SK-N-SH (cell line): ENCODE results near the gene PRPF40A. TPM values are rescaled to one million over a fixed set of nuclear protein-coding genes. Genes with fewer than 3 reads are reported as not detected.
A peak's percentile ranks its signal among the peaks of the same experiment; 100 is the strongest.

Experiments
- CTCF ChIA-PET: fragments of 300-600, 350-600 bp; formaldehyde crosslinking; extraction: SDS; loops from one replicate; lab custom pipeline; 2021; lab: Yijun Ruan, JAX
- POLR2A ChIA-PET: fragments of 350-600 bp; sonication (Branson Sonifier 250); formaldehyde crosslinking; extraction: SDS; loops from one replicate; lab custom pipeline; 2020; ENCODE audit warnings: antibody characterized with exemption, inconsistent platforms; lab: Yijun Ruan, JAX
- DNase-seq: peaks from one replicate; pipeline ENCODE4 v3.0.0; 2012
- H2AFZ ChIP-seq: fragments of 200-600 bp; sonication (generic); 2 replicates; pipeline ENCODE4 v1.8.1; 2016; ENCODE audit warnings: antibody characterized with exemption, mild to moderate bottlenecking, low read depth
- H3F3A ChIP-seq: fragments of 200-600 bp; sonication (generic); replicated peaks from 2 replicates; pipeline ENCODE3; 2016; ENCODE audit warnings: antibody characterized with exemption, mild to moderate bottlenecking; ENCODE audit not compliant: insufficient read depth
- H3K27ac ChIP-seq, 2 experiments: fragments of 200-500 bp in 1 of 2; fragments of 200-600 bp in 1 of 2; sonication (Bioruptor generic) in 1 of 2; sonication (generic), shearing (Covaris generic) in 1 of 2; 2 replicates each; pipeline versions ENCODE4 v1.5.1 to v1.6.1; 2014 to 2016; ENCODE audit warnings: low read depth in 2 of 2, inconsistent platforms in 1 of 2, low read length in 1 of 2, mild to moderate bottlenecking in 1 of 2, mixed read lengths in 1 of 2
- H3K27me3 ChIP-seq: fragments of 200-600 bp; sonication (generic), shearing (Covaris generic); 2 replicates; pipeline ENCODE4 v1.6.1; 2016; ENCODE audit warnings: mixed run types; ENCODE audit not compliant: insufficient read depth
- H3K36me3 ChIP-seq, 2 experiments: fragments of 200-500 bp in 1 of 2; fragments of 200-600 bp in 1 of 2; sonication (Bioruptor generic) in 1 of 2; sonication (generic) in 1 of 2; replicated peaks in 1 of 2; 2 replicates each; pipeline versions ENCODE3 to v1.5.1; 2014 to 2016; ENCODE audit warnings: low read length in 1 of 2, mild to moderate bottlenecking in 1 of 2; ENCODE audit not compliant: insufficient read depth in 2 of 2, control insufficient read depth in 1 of 2
- H3K4me1 ChIP-seq, 2 experiments: fragments of 200-500 bp in 1 of 2; fragments of 200-600 bp in 1 of 2; sonication (Bioruptor generic) in 1 of 2; sonication (generic), shearing (Covaris generic) in 1 of 2; 2 replicates each; pipeline versions ENCODE4 v1.5.1 to v1.6.1; 2014 to 2016; ENCODE audit warnings: low read depth in 1 of 2, low read length in 1 of 2, mixed run types in 1 of 2; ENCODE audit not compliant: insufficient read depth in 2 of 2, control insufficient read depth in 1 of 2
- H3K4me2 ChIP-seq: fragments of 200-600 bp; sonication (generic), shearing (Covaris generic); 2 replicates; pipeline ENCODE4 v1.6.1; 2017; ENCODE audit warnings: mixed run types
- H3K4me3 ChIP-seq, 2 experiments: fragments of 200-500 bp in 1 of 2; fragments of 200-600 bp in 1 of 2; sonication (Bioruptor generic) in 1 of 2; sonication (generic), shearing (Covaris generic) in 1 of 2; 2 replicates each; pipeline versions ENCODE4 v1.5.1 to v1.8.1; 2014 to 2016; ENCODE audit warnings: low read depth in 2 of 2, inconsistent platforms in 1 of 2, low read length in 1 of 2, mild to moderate bottlenecking in 1 of 2, mixed read lengths in 1 of 2, moderate library complexity in 1 of 2
- H3K79me2 ChIP-seq: fragments of 200-600 bp; sonication (generic); 2 replicates; pipeline ENCODE4 v1.8.1; 2017; ENCODE audit warnings: mild to moderate bottlenecking; ENCODE audit not compliant: insufficient read depth
- H3K9ac ChIP-seq: fragments of 200-600 bp; sonication (generic); 2 replicates; pipeline ENCODE4 v1.6.1; 2017; ENCODE audit warnings: mixed run types
- H3K9me2 ChIP-seq: fragments of 200-600 bp; sonication (generic); 2 replicates; pipeline ENCODE4 v1.6.1; 2017; ENCODE audit warnings: mixed run types
- H3K9me3 ChIP-seq: fragments of 200-600 bp; sonication (generic); 2 replicates; pipeline ENCODE4 v1.6.1; 2017; ENCODE audit warnings: mixed run types, mild to moderate bottlenecking, moderate library complexity
- H4K20me1 ChIP-seq: fragments of 200-600 bp; sonication (generic); 2 replicates; pipeline ENCODE4 v1.6.1; 2017; ENCODE audit warnings: mild to moderate bottlenecking, mixed run types; ENCODE audit not compliant: insufficient read depth
- CHD2 ChIP-seq: fragments of 150-350 bp; IDR thresholded peaks from 2 replicates; pipeline ENCODE4 v1.6.1; 2018; ENCODE audit warnings: low read length; ENCODE audit not compliant: partially characterized antibody
- ELF1 ChIP-seq: IDR thresholded peaks from 2 replicates; pipeline ENCODE4 v1.4.0; 2012
- EP300 ChIP-seq, 2 experiments: IDR thresholded peaks; 2 replicates each; pipeline versions ENCODE4 v1.4.0 to v1.6.1; 2012; ENCODE audit warnings: borderline replicate concordance in 1 of 2, low read depth in 1 of 2, low read length in 1 of 2
- EZH2phosphoT487 ChIP-seq: fragments of 200-600 bp; sonication (generic); IDR thresholded peaks from 2 replicates; pipeline ENCODE4 v1.6.1; 2017; ENCODE audit warnings: low read depth, mixed run types, mild to moderate bottlenecking, antibody characterized with exemption, moderate library complexity, borderline replicate concordance
- GATA2 ChIP-seq: sonication (generic); formaldehyde crosslinking; IDR thresholded peaks from 2 replicates; pipeline ENCODE4 v1.5.0; 2020; ENCODE audit warnings: mild to moderate bottlenecking, missing genetic modification reagents
- MXI1 ChIP-seq: IDR thresholded peaks from 2 replicates; pipeline ENCODE4 v1.6.1; 2012; ENCODE audit warnings: mild to moderate bottlenecking, low read depth, low read length, improper control_type of control experiment
- NFIC ChIP-seq: IDR thresholded peaks from 2 replicates; pipeline ENCODE4 v1.4.0; 2012; ENCODE audit warnings: borderline replicate concordance
- NRF1 ChIP-seq: IDR thresholded peaks from 2 replicates; pipeline ENCODE4 v1.6.1; 2012; ENCODE audit warnings: low read depth, mild to moderate bottlenecking, low read length
- POLR2AphosphoS5 ChIP-seq: IDR thresholded peaks from 2 replicates; pipeline ENCODE4 v1.6.1; 2012; ENCODE audit warnings: low read depth, low read length
- RAD21 ChIP-seq: IDR thresholded peaks from 2 replicates; pipeline ENCODE4 v1.6.1; 2012; ENCODE audit warnings: mild to moderate bottlenecking, low read length
- RFX5 ChIP-seq: IDR thresholded peaks from 2 replicates; pipeline ENCODE4 v1.6.1; 2012; ENCODE audit warnings: mild to moderate bottlenecking, improper control_type of control experiment, low read length
- SIN3A ChIP-seq: IDR thresholded peaks from 2 replicates; pipeline ENCODE4 v1.6.1; 2012; ENCODE audit warnings: low read depth, mild to moderate bottlenecking, low read length, moderate library complexity, borderline replicate concordance
- SMC3 ChIP-seq: IDR thresholded peaks from 2 replicates; pipeline ENCODE4 v1.6.1; 2012; ENCODE audit warnings: low read depth, low read length, improper control_type of control experiment
- TCF12 ChIP-seq: IDR thresholded peaks from 2 replicates; pipeline ENCODE4 v1.4.0; 2012
- WGBS: methylation state at CpG from one replicate; pipeline ENCODE4 v1.1.6; 2017; ENCODE audit warnings: low lambda C conversion rate; 5-methylcytosine and 5-hydroxymethylcytosine counted together
- polyA plus RNA-seq, 3 experiments: library from polyadenylated mRNA; depleted of rRNA; stranded (reverse); fragments of >200 nt; gene quantifications; 2 replicates each; pipeline ENCODE4 v1.2.3, GENCODE V29; 2012
- TF ChIP-seq, protein P1 (sequence below): fragments of 150-350 bp; IDR thresholded peaks from 2 replicates; pipeline ENCODE4 v1.6.1; 2017; ENCODE audit warnings: antibody characterized with exemption, low read length, low read depth, borderline replicate concordance
- TF ChIP-seq, protein P2 (sequence below): IDR thresholded peaks from 2 replicates; pipeline ENCODE4 v1.4.0; 2012; ENCODE audit warnings: low read depth
- TF ChIP-seq, protein P3 (sequence below): fragments of 200-600 bp; sonication (generic); IDR thresholded peaks from 2 replicates; pipeline ENCODE4 v1.6.1; 2017; ENCODE audit warnings: antibody characterized with exemption, mild to moderate bottlenecking, moderate library complexity
- TF ChIP-seq, protein P4 (sequence below): fragments of 150-350 bp; IDR thresholded peaks from 2 replicates; pipeline ENCODE4 v1.6.1; 2016; ENCODE audit warnings: mild to moderate bottlenecking, low read depth, low read length
- TF ChIP-seq, protein P5 (sequence below): IDR thresholded peaks from 2 replicates; pipeline ENCODE4 v1.6.1; 2012; ENCODE audit warnings: mild to moderate bottlenecking, low read depth, low read length, moderate library complexity

Gene PRPF40A
- polyA plus RNA-seq, 1 of the 3 experiments (the other 2 are of a cell fraction): 55.8 TPM

DNA sequence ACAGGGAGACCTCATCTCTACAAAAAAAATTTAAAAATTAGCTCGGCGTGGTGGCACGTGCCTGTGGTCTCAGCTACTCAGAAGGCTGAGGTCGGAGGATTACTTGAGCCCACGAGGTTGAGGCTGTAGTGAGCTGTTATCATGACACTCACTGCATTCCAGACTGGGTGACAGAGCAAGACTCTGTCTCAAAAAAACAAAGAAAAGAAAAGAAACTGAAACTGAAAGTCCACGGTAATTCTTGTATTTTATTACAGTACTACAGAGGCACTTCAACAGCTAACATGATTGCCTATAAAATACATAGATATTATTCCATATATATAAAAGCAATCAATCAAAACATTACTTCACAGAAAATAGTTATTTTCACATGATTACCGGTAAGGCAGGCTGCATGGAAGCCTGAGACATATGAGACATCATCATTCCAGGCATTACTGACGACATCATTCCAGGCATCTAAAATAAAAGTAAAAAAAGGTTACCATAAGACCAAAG is 23.1 kb downstream of the PRPF40A start:
- H3K27ac ChIP-seq: peak overlapping the region; percentile 14 to 72; a peak in 2 of 4 replicates
- peak overlapping the region; percentile 29; the same call in 1 of the 2 replicates for H3K9ac ChIP-seq
- H3K9me2 ChIP-seq: no peaks in the 10 kb centered on the region
- H3K4me3 ChIP-seq: peak overlapping the region; percentile 25 to 52; a peak in 3 of 4 replicates
- no peaks in the 10 kb centered on the region for H3K27me3 ChIP-seq
- H3K4me2 ChIP-seq: peak overlapping the region; percentile 71
- H3K4me1 ChIP-seq: peaks cover 0 to 9% of the 10 kb centered on the region in 2 experiments; a peak in 2 of 4 replicates
- H3K36me3 ChIP-seq: peaks cover 28 to 54% of the 10 kb centered on the region in 2 experiments
- ChIA-PET POLR2A (no interaction called here), CTCF (no interaction called here)
- H3K79me2 ChIP-seq: peaks cover 81% of the 10 kb centered on the region
- TF ChIP-seq, protein P1, sequence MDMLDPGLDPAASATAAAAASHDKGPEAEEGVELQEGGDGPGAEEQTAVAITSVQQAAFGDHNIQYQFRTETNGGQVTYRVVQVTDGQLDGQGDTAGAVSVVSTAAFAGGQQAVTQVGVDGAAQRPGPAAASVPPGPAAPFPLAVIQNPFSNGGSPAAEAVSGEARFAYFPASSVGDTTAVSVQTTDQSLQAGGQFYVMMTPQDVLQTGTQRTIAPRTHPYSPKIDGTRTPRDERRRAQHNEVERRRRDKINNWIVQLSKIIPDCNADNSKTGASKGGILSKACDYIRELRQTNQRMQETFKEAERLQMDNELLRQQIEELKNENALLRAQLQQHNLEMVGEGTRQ: no peak
- TF ChIP-seq, protein P2, sequence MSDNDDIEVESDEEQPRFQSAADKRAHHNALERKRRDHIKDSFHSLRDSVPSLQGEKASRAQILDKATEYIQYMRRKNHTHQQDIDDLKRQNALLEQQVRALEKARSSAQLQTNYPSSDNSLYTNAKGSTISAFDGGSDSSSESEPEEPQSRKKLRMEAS: 0 out of 2 replicates have a peak, but pooled peaks have one; percentile 53
- H4K20me1 ChIP-seq: peaks cover 23% of the 10 kb centered on the region; the same call in 1 of the 2 replicates
- H2AFZ ChIP-seq: no peak overlapping the region; the same call in 1 of the 2 replicates
- H3K9me3 ChIP-seq: no peaks in the 10 kb centered on the region
- peaks cover 37% of the 10 kb centered on the region for H3F3A ChIP-seq
- no peak for DNase-seq
- 57% methylated on average over 8 of the region's 8 CpGs for WGBS

DNA sequence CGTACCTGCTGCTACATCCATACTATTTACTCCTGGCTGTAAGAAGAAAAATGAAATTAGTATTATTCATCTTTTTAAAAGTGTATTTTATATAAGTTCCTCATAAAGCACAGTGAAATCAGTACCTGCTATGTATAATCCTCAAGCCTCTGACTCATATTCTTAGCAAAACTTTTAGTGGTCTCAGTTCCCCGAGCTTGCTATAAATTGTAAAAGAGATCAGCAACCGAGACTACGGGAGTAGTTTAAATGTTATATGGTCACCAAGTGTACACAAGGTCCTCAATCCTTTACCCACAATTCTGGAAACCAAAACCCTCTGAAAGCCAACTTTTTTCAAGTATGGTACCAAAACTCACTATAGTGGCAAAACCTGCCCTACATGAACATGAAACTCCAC is 24.2 kb downstream of the PRPF40A start:
- H3K4me2 ChIP-seq: no peak overlapping the region
- ChIA-PET CTCF (no interaction called here), POLR2A (no interaction called here)
- no peak for DNase-seq
- H3K9ac ChIP-seq: no peak overlapping the region
- peaks cover 19% of the 10 kb centered on the region; the same call in 1 of the 2 replicates for H4K20me1 ChIP-seq
- H3K9me2 ChIP-seq: no peaks in the 10 kb centered on the region
- TF ChIP-seq, protein P3, sequence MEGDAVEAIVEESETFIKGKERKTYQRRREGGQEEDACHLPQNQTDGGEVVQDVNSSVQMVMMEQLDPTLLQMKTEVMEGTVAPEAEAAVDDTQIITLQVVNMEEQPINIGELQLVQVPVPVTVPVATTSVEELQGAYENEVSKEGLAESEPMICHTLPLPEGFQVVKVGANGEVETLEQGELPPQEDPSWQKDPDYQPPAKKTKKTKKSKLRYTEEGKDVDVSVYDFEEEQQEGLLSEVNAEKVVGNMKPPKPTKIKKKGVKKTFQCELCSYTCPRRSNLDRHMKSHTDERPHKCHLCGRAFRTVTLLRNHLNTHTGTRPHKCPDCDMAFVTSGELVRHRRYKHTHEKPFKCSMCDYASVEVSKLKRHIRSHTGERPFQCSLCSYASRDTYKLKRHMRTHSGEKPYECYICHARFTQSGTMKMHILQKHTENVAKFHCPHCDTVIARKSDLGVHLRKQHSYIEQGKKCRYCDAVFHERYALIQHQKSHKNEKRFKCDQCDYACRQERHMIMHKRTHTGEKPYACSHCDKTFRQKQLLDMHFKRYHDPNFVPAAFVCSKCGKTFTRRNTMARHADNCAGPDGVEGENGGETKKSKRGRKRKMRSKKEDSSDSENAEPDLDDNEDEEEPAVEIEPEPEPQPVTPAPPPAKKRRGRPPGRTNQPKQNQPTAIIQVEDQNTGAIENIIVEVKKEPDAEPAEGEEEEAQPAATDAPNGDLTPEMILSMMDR: no peak
- TF ChIP-seq RAD21 (no peak), CHD2 (no peak), RFX5 (no peak), TCF12 (no peak), NFIC (no peak), EZH2phosphoT487 (no peak), GATA2 (CRISPR knock-in tag) (no peak), EP300 (IDR thresholded peaks at IDR 0.05; ENCODE audit: borderline replicate concordance in 1 of 2, low read depth in 1 of 2, low read length in 1 of 2) (no peak), SIN3A (no peak), SMC3 (no peak), NRF1 (no peak), POLR2AphosphoS5 (no peak), MXI1 (no peak), ELF1 (no peak)
- TF ChIP-seq, protein P4, sequence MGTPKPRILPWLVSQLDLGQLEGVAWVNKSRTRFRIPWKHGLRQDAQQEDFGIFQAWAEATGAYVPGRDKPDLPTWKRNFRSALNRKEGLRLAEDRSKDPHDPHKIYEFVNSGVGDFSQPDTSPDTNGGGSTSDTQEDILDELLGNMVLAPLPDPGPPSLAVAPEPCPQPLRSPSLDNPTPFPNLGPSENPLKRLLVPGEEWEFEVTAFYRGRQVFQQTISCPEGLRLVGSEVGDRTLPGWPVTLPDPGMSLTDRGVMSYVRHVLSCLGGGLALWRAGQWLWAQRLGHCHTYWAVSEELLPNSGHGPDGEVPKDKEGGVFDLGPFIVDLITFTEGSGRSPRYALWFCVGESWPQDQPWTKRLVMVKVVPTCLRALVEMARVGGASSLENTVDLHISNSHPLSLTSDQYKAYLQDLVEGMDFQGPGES: no peak
- TF ChIP-seq, protein P5, sequence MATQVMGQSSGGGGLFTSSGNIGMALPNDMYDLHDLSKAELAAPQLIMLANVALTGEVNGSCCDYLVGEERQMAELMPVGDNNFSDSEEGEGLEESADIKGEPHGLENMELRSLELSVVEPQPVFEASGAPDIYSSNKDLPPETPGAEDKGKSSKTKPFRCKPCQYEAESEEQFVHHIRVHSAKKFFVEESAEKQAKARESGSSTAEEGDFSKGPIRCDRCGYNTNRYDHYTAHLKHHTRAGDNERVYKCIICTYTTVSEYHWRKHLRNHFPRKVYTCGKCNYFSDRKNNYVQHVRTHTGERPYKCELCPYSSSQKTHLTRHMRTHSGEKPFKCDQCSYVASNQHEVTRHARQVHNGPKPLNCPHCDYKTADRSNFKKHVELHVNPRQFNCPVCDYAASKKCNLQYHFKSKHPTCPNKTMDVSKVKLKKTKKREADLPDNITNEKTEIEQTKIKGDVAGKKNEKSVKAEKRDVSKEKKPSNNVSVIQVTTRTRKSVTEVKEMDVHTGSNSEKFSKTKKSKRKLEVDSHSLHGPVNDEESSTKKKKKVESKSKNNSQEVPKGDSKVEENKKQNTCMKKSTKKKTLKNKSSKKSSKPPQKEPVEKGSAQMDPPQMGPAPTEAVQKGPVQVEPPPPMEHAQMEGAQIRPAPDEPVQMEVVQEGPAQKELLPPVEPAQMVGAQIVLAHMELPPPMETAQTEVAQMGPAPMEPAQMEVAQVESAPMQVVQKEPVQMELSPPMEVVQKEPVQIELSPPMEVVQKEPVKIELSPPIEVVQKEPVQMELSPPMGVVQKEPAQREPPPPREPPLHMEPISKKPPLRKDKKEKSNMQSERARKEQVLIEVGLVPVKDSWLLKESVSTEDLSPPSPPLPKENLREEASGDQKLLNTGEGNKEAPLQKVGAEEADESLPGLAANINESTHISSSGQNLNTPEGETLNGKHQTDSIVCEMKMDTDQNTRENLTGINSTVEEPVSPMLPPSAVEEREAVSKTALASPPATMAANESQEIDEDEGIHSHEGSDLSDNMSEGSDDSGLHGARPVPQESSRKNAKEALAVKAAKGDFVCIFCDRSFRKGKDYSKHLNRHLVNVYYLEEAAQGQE: no peak
- H3K27ac ChIP-seq: peak overlapping the region in 1 of 2 experiments; percentile 72; a peak in 1 of 4 replicates
- WGBS: 94% methylated on average over 4 of the region's 4 CpGs
- H3K27me3 ChIP-seq: no peaks in the 10 kb centered on the region
- no peak overlapping the region for H3K4me3 ChIP-seq
- H3K79me2 ChIP-seq: peaks cover 71% of the 10 kb centered on the region
- peaks cover 0 to 9% of the 10 kb centered on the region in 2 experiments; a peak in 2 of 4 replicates for H3K4me1 ChIP-seq
- peaks cover 37 to 60% of the 10 kb centered on the region in 2 experiments for H3K36me3 ChIP-seq
- peaks cover 30% of the 10 kb centered on the region for H3F3A ChIP-seq
- H3K9me3 ChIP-seq: no peaks in the 10 kb centered on the region
- no peak overlapping the region for H2AFZ ChIP-seq
